Ecto neural progenitor cell (in vitro differentiated cells): Measurements from ENCODE around the gene ACOD1.

Experiments
- DNase-seq: peaks from one replicate; pipeline ENCODE4 v3.0.0-alpha.2; 2018; ENCODE audit warnings: low spot score

Gene ACOD1

DNA sequence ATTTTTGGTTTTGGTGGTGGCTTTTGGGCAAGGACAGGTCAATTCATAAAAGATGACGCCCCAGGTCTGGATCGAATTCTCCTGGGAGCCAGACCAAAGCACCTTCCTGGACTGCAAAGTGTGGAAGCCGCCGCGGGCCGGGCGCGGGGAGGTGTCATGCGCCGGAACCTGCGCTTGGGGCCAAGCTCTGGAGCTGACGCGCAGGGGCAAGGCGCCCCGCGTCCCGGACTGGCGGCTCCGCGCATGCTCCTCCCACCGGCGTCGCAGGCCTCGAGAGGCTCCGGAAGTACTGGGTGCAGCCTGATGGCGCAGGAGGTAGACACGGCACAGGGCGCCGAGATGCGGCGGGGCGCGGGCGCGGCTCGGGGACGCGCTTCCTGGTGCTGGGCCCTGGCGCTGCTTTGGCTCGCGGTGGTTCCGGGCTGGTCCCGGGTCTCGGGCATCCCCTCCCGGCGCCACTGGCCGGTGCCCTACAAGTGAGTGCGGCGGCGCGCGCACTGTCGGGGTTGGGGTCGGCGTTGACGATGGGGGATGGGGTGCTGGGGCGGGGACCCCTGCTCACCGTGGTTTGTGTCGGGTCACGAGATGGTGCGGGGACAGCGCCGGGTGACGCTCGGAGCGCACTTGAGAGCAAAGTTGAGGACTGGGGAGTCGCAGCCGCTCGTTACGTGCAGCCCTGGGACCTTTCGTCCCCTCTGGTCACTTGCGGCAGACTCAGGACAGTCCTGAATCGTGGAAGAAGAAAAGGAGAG is 43.7 kb downstream of the ACOD1 start, which contains the start of gene CLN5:
Gene CLN5, plus strand, starts transcription at position 286 of the 752 bp plus-strand sequence. Its CDS starts 18 bp downstream, at position 304.
- peak; percentile 92 for DNase-seq

DNA sequence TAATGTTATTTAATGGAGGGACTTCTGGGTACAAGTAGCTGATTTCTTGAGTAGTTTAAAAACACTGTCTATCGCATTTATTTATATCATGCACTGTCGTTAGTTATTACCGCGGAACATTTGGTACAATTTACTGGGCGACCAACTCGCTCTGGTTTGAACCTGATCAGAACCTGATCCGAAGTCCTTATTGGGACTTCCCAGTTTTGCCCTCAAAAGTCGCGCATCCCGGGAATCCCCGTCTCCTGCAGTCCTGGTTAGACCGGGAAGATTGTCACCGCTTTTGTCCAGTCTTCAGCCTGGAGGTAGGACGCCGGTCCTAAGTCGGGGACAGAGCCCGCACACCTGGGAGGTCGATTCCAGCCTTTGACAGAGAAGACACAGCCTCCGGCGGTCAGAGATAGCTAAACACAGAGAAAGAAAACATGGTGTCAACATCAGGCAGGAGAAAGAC is 44.3 kb downstream of the ACOD1 start:
- peak; percentile 56 for DNase-seq

DNA sequence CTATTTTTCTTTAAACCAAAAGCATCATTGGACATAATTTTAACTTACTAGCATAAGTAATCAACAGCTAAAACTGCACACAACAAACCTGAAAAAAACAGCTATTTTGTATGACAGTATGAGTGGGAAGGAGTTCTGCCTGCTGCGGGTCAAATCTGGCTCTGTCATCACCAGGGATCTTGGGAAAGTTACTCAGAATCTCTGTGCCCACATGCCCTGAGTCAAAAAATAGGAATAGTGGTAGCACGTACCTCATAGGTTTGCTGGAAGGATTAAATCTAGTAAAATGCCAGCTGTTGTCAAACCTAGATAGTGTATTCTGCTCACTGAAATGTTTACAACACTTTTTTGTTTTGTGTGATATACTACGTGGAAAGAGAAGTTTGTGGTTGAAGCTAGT is 44.7 kb downstream of the ACOD1 start:
- DNase-seq = no peak

DNA sequence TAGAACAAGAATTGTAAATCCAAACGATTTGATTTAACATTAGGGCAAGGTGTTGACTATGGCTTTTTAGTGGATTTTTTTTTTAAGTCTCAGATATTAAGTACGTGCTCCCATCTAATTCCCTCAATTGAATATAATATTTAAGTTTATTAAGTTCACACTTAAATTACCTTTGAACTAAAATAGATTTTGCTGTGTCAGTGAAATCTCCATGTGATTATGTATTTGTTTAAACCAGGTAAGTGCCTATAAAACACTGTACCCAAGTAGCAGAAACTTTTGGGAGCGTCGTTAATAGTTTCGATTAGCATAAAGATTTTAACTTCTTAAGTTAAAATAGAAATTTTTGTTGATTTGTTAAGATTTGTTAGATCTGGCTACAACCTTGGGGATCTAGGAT is 45.2 kb downstream of the ACOD1 start:
- no peak for DNase-seq

DNA sequence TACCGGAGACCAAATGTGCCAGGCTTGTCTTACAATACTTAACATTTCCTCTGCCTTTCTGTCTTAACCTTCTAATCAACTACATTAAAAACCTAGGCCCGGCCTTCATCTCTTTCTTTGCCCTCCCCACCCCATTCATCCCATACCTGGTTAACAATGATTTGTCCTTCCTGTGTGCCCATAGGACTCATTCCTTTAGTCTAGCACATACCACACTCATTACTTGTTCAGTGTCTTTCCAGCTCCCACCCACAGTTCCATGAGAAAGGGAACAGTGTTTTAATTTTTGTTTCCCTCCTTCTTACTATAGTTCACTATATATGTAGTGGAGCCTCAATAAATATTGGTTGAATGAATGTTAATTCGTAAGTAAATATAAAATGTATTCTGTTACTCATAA is 46.0 kb downstream of the ACOD1 start:
- DNase-seq = no peak

DNA sequence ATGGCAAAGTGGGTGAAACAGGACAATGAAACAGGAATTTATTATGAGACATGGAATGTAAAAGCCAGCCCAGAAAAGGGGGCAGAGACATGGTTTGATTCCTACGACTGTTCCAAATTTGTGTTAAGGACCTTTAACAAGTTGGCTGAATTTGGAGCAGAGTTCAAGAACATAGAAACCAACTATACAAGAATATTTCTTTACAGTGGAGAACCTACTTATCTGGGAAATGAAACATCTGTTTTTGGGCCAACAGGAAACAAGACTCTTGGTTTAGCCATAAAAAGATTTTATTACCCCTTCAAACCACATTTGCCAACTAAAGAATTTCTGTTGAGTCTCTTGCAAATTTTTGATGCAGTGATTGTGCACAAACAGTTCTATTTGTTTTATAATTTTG is 52.2 kb downstream of the ACOD1 start:
- DNase-seq = no peak

DNA sequence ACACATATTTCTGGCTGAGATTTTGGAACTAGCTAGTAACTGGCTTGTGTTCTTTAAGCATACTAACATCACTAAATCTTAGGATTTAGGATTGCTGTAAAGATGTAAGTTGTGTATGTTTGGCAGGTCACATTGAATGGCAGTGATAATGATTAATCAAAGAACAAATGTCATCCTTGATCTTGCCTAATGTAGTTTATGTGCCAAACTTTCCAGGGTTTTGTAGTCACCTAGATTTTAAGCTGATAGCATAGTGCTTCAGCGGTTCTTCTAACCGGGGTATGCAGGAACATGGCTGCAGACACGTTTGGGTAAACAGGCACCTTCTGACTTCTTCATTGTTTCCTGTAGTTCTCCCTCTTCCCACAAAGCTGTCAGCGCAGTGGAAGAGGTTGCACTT is 53.2 kb downstream of the ACOD1 start:
- DNase-seq = no peak

DNA sequence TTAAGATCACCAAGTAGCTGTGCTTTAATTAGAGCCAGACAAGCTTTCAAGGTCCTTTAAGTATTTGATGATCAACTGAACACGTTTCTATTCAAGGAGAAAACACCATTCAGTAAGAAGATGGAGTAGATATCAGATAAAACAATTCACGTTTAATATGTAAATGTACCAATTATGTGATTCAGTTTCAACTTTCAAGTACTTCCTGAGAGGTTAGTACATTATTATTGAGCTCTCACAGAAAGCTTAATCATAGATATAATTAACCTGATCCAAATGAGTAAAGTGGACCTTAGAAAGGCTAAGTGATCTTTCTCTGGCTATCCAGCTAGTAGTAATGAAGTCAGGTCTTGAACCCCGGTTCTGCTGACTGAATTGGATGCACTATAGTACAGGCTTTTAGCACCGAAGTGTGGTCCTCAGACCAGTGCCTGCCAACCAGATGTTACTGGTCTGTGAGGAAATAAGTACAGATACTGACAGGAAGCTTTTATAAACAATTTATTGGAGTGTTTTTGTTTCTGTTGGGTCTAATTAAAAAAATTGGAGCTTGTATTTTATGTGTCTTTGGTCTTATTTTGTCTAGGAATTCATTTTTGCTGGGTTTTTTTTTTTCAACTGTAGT is 53.8 kb downstream of the ACOD1 start:
- no peak for DNase-seq

DNA sequence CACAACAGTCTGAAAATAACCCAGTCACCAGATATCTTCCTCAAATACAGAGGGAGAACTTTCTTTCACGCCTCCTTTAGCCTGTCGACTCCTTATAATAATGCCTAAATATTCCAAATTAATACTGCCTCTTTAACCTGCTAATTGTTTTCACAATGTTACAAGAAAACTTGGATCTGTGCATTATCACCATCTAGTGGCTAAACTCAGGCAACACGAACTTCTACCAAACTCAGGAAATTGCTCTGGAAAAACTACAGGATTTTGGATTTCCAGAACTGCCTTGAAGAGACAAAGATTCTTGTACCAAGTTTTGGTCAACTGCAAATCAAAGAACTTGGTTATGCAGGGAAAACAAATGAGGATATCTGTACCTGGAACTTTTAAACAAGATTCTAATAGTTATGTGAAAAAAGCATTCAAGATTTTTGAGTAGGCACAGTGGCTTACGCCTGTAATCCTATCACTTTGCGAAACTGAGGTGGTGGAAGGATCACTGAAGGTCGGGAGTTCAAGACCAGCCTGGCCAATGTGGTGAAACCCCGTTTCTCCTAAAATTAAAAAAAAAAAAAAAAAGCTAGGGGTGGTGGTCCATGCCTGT is 54.4 kb downstream of the ACOD1 start:
- DNase-seq = no peak
